Thyroid gland (tissue), 4 donors: ENCODE data around the gene PBX3.

ENCODE experiments used
- CTCF ChIP-seq, 6 experiments: fragments of 200-600 bp in 3 of 6; fragments of 450-650 bp in 3 of 6; sonication (generic) in 3 of 6; IDR thresholded peaks; one replicate each; pipeline ENCODE4 v1.5.1; 2016 to 2019; ENCODE audit warnings: antibody characterized with exemption in 6 of 6, mild to moderate bottlenecking in 2 of 6, inconsistent platforms in 1 of 6, moderate library complexity in 1 of 6
- POLR2A ChIP-seq, 2 donors: fragments of 450-650 bp; IDR thresholded peaks; one replicate each; pipeline ENCODE4 v1.6.1; 2017; ENCODE audit warnings: antibody characterized with exemption in 2 of 2, mild to moderate bottlenecking in 2 of 2, moderate library complexity in 1 of 2

- no peak for TF ChIP-seq CTCF (IDR thresholded peaks at IDR 0.05)
- no peak for TF ChIP-seq POLR2A (IDR thresholded peaks at IDR 0.05)
Measured at GRCh38 chr9:125989090-125989501, 241.9 kb downstream of the PBX3 start.
